CD14-positive monocyte (primary cell): ENCODE data around the gene CDK5R2. TPM values are rescaled to one million over a fixed set of nuclear protein-coding genes. Genes with fewer than 3 reads are reported as not detected.

ENCODE experiments used
- DNase-seq, 3 donors: peaks; one replicate each; pipeline ENCODE4 v3.0.0-alpha.2; 2011 to 2022
- H2AFZ ChIP-seq: 2 replicates; pipeline ENCODE4 v1.6.0; 2012; ENCODE audit warnings: mild to moderate bottlenecking, low read depth, low read length, inconsistent platforms; ENCODE audit not compliant: insufficient read depth, poor library complexity, severe bottlenecking
- H3K27ac ChIP-seq, 2 donors: 1 replicate in 1 of 2; 2 replicates in 1 of 2; pipeline ENCODE4 v1.5.1; 2012 to 2013; ENCODE audit warnings: low read length in 2 of 2, control low read depth in 1 of 2, inconsistent platforms in 1 of 2, low read depth in 1 of 2, mild to moderate bottlenecking in 1 of 2
- H3K27me3 ChIP-seq, 2 donors: one replicate each; pipeline versions ENCODE4 v1.6.0 to v1.6.1; 2011 to 2013; ENCODE audit warnings: low read length in 2 of 2; ENCODE audit not compliant: control insufficient read depth in 2 of 2, insufficient read depth in 2 of 2
- H3K36me3 ChIP-seq, 2 donors: replicated peaks in 1 of 2; 1 replicate in 1 of 2; 2 replicates in 1 of 2; pipeline versions ENCODE4 v1.5.1 to v1.6.1; 2012 to 2013; ENCODE audit warnings: low read length in 2 of 2, control low read depth in 1 of 2, inconsistent platforms in 1 of 2, mild to moderate bottlenecking in 1 of 2; ENCODE audit not compliant: insufficient read depth in 2 of 2, control insufficient read depth in 1 of 2
- H3K4me1 ChIP-seq, 2 donors: 1 replicate in 1 of 2; 2 replicates in 1 of 2; pipeline versions ENCODE4 v1.5.1 to v1.6.1; 2012 to 2013; ENCODE audit warnings: low read length in 2 of 2, control low read depth in 1 of 2, inconsistent platforms in 1 of 2, mild to moderate bottlenecking in 1 of 2, moderate library complexity in 1 of 2; ENCODE audit not compliant: insufficient read depth in 2 of 2, control insufficient read depth in 1 of 2
- H3K4me2 ChIP-seq: replicated peaks from 2 replicates; pipeline ENCODE3; 2012; ENCODE audit warnings: low read length, moderate library complexity, mild to moderate bottlenecking; ENCODE audit not compliant: poor library complexity, severe bottlenecking; ENCODE audit errors: extremely low read depth
- H3K4me3 ChIP-seq, 3 experiments: fragments of 200-600 bp in 1 of 3; sonication (generic) in 1 of 3; replicated peaks in 1 of 3; 1 replicate in 2 of 3; 2 replicates in 1 of 3; pipeline ENCODE4 v1.5.1; 2011 to 2013; ENCODE audit warnings: low read length in 3 of 3, mild to moderate bottlenecking in 3 of 3, control low read depth in 2 of 3, low read depth in 2 of 3, inconsistent platforms in 1 of 3, moderate library complexity in 1 of 3
- H3K79me2 ChIP-seq: 2 replicates; pipeline ENCODE4 v1.6.0; 2012; ENCODE audit warnings: mild to moderate bottlenecking, control low read depth, inconsistent platforms, low read length, moderate library complexity; ENCODE audit not compliant: insufficient read depth
- H3K9ac ChIP-seq: 2 replicates; pipeline ENCODE4 v1.6.0; 2017; ENCODE audit warnings: low read length, mild to moderate bottlenecking; ENCODE audit not compliant: insufficient read depth, poor library complexity, severe bottlenecking
- H3K9me3 ChIP-seq, 2 donors: replicated peaks in 1 of 2; 1 replicate in 1 of 2; 2 replicates in 1 of 2; pipeline versions ENCODE4 v1.5.1 to v1.6.1; 2012 to 2013; ENCODE audit warnings: low read length in 2 of 2, control low read depth in 1 of 2; ENCODE audit not compliant: control insufficient read depth in 1 of 2, insufficient read depth in 1 of 2
- H4K20me1 ChIP-seq: 2 replicates; pipeline ENCODE4 v1.6.0; 2012; ENCODE audit warnings: mild to moderate bottlenecking, low read length, control low read depth, moderate library complexity; ENCODE audit not compliant: insufficient read depth
- H3K27ac Mint-ChIP-seq, 7 donors: one replicate each; pipeline ENCODE4 v1.8.0; 2020; ENCODE audit warnings: mild to moderate bottlenecking in 7 of 7, mixed read lengths in 7 of 7, moderate library complexity in 6 of 7, inconsistent platforms in 2 of 7
- H3K27me3 Mint-ChIP-seq, 3 donors: one replicate each; pipeline ENCODE4 v1.8.0; 2021 to 2022; ENCODE audit warnings: low read depth in 3 of 3, mild to moderate bottlenecking in 3 of 3, mixed read lengths in 3 of 3, moderate library complexity in 3 of 3, inconsistent platforms in 1 of 3
- H3K36me3 Mint-ChIP-seq, 2 donors: one replicate each; pipeline ENCODE4 v1.8.0; 2020; ENCODE audit warnings: mixed read lengths in 2 of 2, inconsistent platforms in 1 of 2, mild to moderate bottlenecking in 1 of 2
- H3K4me1 Mint-ChIP-seq: one replicate; pipeline ENCODE4 v1.8.0; 2020; ENCODE audit warnings: mild to moderate bottlenecking, mixed read lengths
- H3K4me3 Mint-ChIP-seq, 2 donors: one replicate each; pipeline ENCODE4 v1.8.0; 2020; ENCODE audit warnings: mild to moderate bottlenecking in 2 of 2, mixed read lengths in 2 of 2, moderate library complexity in 1 of 2
- H3K9me3 Mint-ChIP-seq, 7 donors: one replicate each; pipeline ENCODE4 v1.8.0; 2020 to 2022; ENCODE audit warnings: mixed read lengths in 7 of 7, mild to moderate bottlenecking in 6 of 7, moderate library complexity in 6 of 7, inconsistent platforms in 2 of 7
- WGBS: methylation state at CpG from one replicate; pipeline ENCODE4 v1.1.5; 2013; ENCODE audit warnings: missing lambda C conversion rate; ENCODE audit not compliant: insufficient coverage; 5-methylcytosine and 5-hydroxymethylcytosine counted together
- intact Hi-C, 2 donors: fragments of 100-400 bp; cut with micrococcal nuclease; formaldehyde crosslinking; loops; one replicate each; pipeline versions ENCODE4 v1.15.0 to v1.15.1; 2023
- polyA plus RNA-seq, 3 donors: library from polyadenylated mRNA; depleted of rRNA in 1 of 3; unstranded in 2 of 3; stranded (reverse) in 1 of 3; fragments of 300-500 nt in 2 of 3; fragments of >200 nt in 1 of 3; fragmentation: Illumina TruSeq in 2 of 3; gene quantifications; 1 replicate in 2 of 3; 2 replicates in 1 of 3; pipeline ENCODE4 v1.2.3, GENCODE V29; 2012 to 2021
- TF ChIP-seq, protein P1 (sequence below): fragments of 200-600 bp; IDR thresholded peaks from one replicate; pipeline ENCODE4 v1.8.0; 2022; ENCODE audit warnings: antibody characterized with exemption, mild to moderate bottlenecking

Gene CDK5R2
- polyA plus RNA-seq, 3 donors: not detected

DNA sequence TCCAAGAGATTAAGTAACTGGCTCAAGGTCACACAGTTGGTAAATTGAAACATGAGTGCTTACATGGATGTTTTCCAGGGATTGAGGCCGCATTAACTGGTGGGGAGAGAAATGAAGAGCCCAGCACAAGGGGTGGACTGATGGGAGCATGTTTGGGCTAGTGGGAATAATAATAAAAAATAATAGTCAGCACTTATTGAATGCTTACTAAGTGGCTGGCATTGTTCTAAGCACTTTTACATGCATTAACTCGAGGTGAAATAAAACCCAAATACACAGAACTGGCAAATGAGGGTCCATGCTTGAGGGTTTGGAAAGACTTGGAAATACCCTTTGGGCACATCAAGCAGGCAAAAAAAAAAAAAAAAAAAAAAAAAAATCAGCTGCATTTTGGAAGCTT is 34.0 kb upstream of the CDK5R2 start:
- Histone ChIP-seq H3K4me2 (no peak overlapping the region), H3K36me3 (no peaks in the 10 kb centered on the region), H3K79me2 (no peaks in the 10 kb centered on the region), H3K4me3 (no peak overlapping the region), H2AFZ (no peak overlapping the region), H3K4me1 (no peaks in the 10 kb centered on the region), H4K20me1 (no peaks in the 10 kb centered on the region), H3K27ac (no peak overlapping the region), H3K9me3 (peaks cover 16 to 25% of the 10 kb centered on the region in 2 donors), H3K27me3 (peaks cover 2 to 3% of the 10 kb centered on the region in 2 donors), H3K9ac (no peak overlapping the region)
- Mint-ChIP-seq H3K4me1 (no peaks in the 10 kb centered on the region), H3K27me3 (peaks cover 7 to 46% (median 24%) of the 10 kb centered on the region in 3 donors), H3K4me3 (peak overlapping the region in 1 of 2 donors; percentile 37), H3K27ac (no peak overlapping the region), H3K36me3 (peaks cover 0 to 3% of the 10 kb centered on the region in 2 donors), H3K9me3 (peaks cover 22 to 32% (median 25%) of the 10 kb centered on the region in 7 donors)
- no peak for DNase-seq
- TF ChIP-seq, protein P1, sequence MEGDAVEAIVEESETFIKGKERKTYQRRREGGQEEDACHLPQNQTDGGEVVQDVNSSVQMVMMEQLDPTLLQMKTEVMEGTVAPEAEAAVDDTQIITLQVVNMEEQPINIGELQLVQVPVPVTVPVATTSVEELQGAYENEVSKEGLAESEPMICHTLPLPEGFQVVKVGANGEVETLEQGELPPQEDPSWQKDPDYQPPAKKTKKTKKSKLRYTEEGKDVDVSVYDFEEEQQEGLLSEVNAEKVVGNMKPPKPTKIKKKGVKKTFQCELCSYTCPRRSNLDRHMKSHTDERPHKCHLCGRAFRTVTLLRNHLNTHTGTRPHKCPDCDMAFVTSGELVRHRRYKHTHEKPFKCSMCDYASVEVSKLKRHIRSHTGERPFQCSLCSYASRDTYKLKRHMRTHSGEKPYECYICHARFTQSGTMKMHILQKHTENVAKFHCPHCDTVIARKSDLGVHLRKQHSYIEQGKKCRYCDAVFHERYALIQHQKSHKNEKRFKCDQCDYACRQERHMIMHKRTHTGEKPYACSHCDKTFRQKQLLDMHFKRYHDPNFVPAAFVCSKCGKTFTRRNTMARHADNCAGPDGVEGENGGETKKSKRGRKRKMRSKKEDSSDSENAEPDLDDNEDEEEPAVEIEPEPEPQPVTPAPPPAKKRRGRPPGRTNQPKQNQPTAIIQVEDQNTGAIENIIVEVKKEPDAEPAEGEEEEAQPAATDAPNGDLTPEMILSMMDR: no peak
- no CpG with 5 or more reads among the region's 2 CpGs for WGBS
- intact Hi-C loops: no loop called here

DNA sequence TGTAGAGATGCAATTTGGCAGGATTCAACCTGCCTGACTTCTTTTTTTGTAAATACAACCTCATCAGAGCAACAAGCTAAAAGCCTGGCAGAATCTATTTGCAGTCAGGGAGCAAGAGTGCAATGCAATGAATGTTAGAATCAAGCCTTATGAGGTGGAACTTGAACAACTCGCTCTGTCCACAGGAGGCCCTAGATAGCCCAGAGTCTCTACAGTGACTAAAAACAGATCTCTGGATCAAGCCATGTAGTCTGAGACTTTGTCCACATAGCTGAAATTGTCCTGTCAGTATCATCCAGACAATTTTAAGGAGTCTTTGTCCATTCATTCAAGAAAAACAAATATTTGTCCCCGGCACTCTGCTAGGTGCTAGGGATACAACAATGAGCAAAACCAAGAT is 32.0 kb upstream of the CDK5R2 start:
- Histone ChIP-seq H3K4me2 (no peak overlapping the region), H2AFZ (no peak overlapping the region), H3K4me1 (no peaks in the 10 kb centered on the region), H4K20me1 (no peaks in the 10 kb centered on the region), H3K27ac (no peak overlapping the region), H3K79me2 (no peaks in the 10 kb centered on the region), H3K9me3 (peaks cover 16 to 24% of the 10 kb centered on the region in 2 donors), H3K27me3 (peaks cover 0 to 2% of the 10 kb centered on the region in 2 donors), H3K36me3 (no peaks in the 10 kb centered on the region), H3K4me3 (no peak overlapping the region), H3K9ac (no peak overlapping the region)
- Mint-ChIP-seq H3K36me3 (peaks cover 0 to 3% of the 10 kb centered on the region in 2 donors), H3K4me1 (no peaks in the 10 kb centered on the region), H3K4me3 (no peak overlapping the region), H3K9me3 (peaks cover 22 to 33% (median 26%) of the 10 kb centered on the region in 7 donors), H3K27ac (no peak overlapping the region), H3K27me3 (peaks cover 7 to 41% (median 17%) of the 10 kb centered on the region in 3 donors)
- DNase-seq: no peak
- TF ChIP-seq, protein P1: no peak
- intact Hi-C loops: no loop called here
- 92% methylated on average over 2 of the region's 2 CpGs for WGBS
